Mesothelial cell of epicardium (in vitro differentiated cells): ENCODE data around the gene DLEC1. TPM values are rescaled to one million over a fixed set of nuclear protein-coding genes. Genes with fewer than 3 reads are reported as not detected.

Experiments used
- DNase-seq, 2 experiments: peaks; one replicate each; pipeline ENCODE4 v3.0.0; 2021; ENCODE audit warnings: low spot score in 2 of 2; ENCODE audit not compliant: unreplicated experiment in 2 of 2
- H3K27ac Mint-ChIP-seq: 2 replicates; pipeline ENCODE4 v1.8.0; 2021; ENCODE audit warnings: mixed read lengths
- H3K27me3 Mint-ChIP-seq: 2 replicates; pipeline ENCODE4 v1.8.0; 2021; ENCODE audit warnings: low read depth, mixed read lengths
- H3K36me3 Mint-ChIP-seq: 2 replicates; pipeline ENCODE4 v1.8.0; 2021; ENCODE audit warnings: mixed read lengths
- H3K4me1 Mint-ChIP-seq: 2 replicates; pipeline ENCODE4 v1.8.0; 2021; ENCODE audit warnings: mixed read lengths
- H3K4me3 Mint-ChIP-seq: 2 replicates; pipeline ENCODE4 v1.8.0; 2021; ENCODE audit warnings: mild to moderate bottlenecking, moderate library complexity, mixed read lengths
- H3K9me3 Mint-ChIP-seq: 2 replicates; pipeline ENCODE4 v1.8.0; 2021; ENCODE audit warnings: mixed read lengths
- CTCF ChIP-seq: fragments of 200-600 bp; sonication (generic); IDR thresholded peaks from one replicate; pipeline ENCODE4 v1.5.0; 2021; ENCODE audit warnings: antibody characterized with exemption; ENCODE audit not compliant: unreplicated experiment
- total RNA-seq: library from RNA; stranded (reverse); gene quantifications from 3 replicates; pipeline ENCODE4 v1.2.1, GENCODE V29; 2021

The DLEC1 gene
- total RNA-seq, 1 donor from 2014 or later, result 1.4 TPM

- no peak for TF ChIP-seq CTCF
- DNase-seq, result no peak
- Mint-ChIP-seq H3K4me1 (peaks cover 24% of the 10 kb centered on the region), H3K9me3 (no peaks in the 10 kb centered on the region), H3K27ac (peak overlapping the region; percentile 34), H3K4me3 (peak overlapping the region; percentile 24), H3K36me3 (no peaks in the 10 kb centered on the region), H3K27me3 (no peaks in the 10 kb centered on the region)
Measured at GRCh38 chr3:38163117-38163840, 124.3 kb downstream of the DLEC1 start.

GRCh38 chr3:38163841-38164642, 125.0 kb downstream of the DLEC1 start:
- DNase-seq, result no peak
- Mint-ChIP-seq H3K4me3 (peak overlapping the region; percentile 89), H3K36me3 (no peaks in the 10 kb centered on the region), H3K4me1 (peaks cover 25% of the 10 kb centered on the region), H3K9me3 (no peaks in the 10 kb centered on the region), H3K27ac (peak overlapping the region; percentile 100), H3K27me3 (no peaks in the 10 kb centered on the region)
- TF ChIP-seq CTCF, result no peak

- H3K9me3 Mint-ChIP-seq, result no peaks in the 10 kb centered on the region
- H3K27me3 Mint-ChIP-seq, result no peaks in the 10 kb centered on the region
- H3K4me3 Mint-ChIP-seq, result peak overlapping the region; percentile 89
- H3K4me1 Mint-ChIP-seq, result peaks cover 25% of the 10 kb centered on the region
- DNase-seq, result no peak
- peak overlapping the region; percentile 100 for H3K27ac Mint-ChIP-seq
- TF ChIP-seq CTCF, result no peak
- H3K36me3 Mint-ChIP-seq, result no peaks in the 10 kb centered on the region
Measured at GRCh38 chr3:38164643-38164951, 125.6 kb downstream of the DLEC1 start.

- peak; percentile 85 to 96 for DNase-seq
- peak within 1 kb of the TSS; percentile 89 for H3K4me3 Mint-ChIP-seq
- no peaks in the 10 kb centered on the region for H3K9me3 Mint-ChIP-seq
- no peak for TF ChIP-seq CTCF
- H3K36me3 Mint-ChIP-seq, result no peaks in the 10 kb centered on the region
- H3K27me3 Mint-ChIP-seq, result no peaks in the 10 kb centered on the region
- peaks cover 25% of the 10 kb centered on the region for H3K4me1 Mint-ChIP-seq
- H3K27ac Mint-ChIP-seq, result peak within 1 kb of the TSS; percentile 100
Measured at GRCh38 chr3:38164952-38165721, 126.1 kb downstream of the DLEC1 start, which contains the start of gene OXSR1. Gene OXSR1, plus strand, starts transcription at chr3:38165537. Its CDS starts 340 bp downstream, at chr3:38165877.

GRCh38 chr3:38165722-38166387, 126.8 kb downstream of the DLEC1 start:
- Mint-ChIP-seq H3K9me3 (no peaks in the 10 kb centered on the region), H3K4me3 (peak overlapping the region; percentile 89), H3K36me3 (no peaks in the 10 kb centered on the region), H3K27ac (peak overlapping the region; percentile 100), H3K27me3 (no peaks in the 10 kb centered on the region), H3K4me1 (peaks cover 25% of the 10 kb centered on the region)
- DNase-seq, result no peak
- no peak for TF ChIP-seq CTCF
